Endothelial cell of umbilical vein (primary cell): ENCODE data around the gene APBB1.

Experiments
- CTCF ChIP-seq, 2 donors: IDR thresholded peaks; 1 replicate in 1 of 2; 2 replicates in 1 of 2; pipeline ENCODE4 v1.5.1; 2011; ENCODE audit warnings: low read length in 2 of 2, mild to moderate bottlenecking in 2 of 2, moderate library complexity in 2 of 2, control low read depth in 1 of 2, inconsistent platforms in 1 of 2, low read depth in 1 of 2; ENCODE audit not compliant: insufficient read depth in 1 of 2; ENCODE audit errors: extremely low read depth in 1 of 2
- EZH2 ChIP-seq: IDR thresholded peaks from 2 replicates; pipeline ENCODE4 v1.6.1; 2012; ENCODE audit warnings: borderline replicate concordance, low read depth, mild to moderate bottlenecking, moderate library complexity, low read length, inconsistent platforms; ENCODE audit not compliant: severe bottlenecking
- MAX ChIP-seq: IDR thresholded peaks from 2 replicates; pipeline ENCODE4 v1.6.1; 2011; ENCODE audit not compliant: insufficient read depth, insufficient read length
- MYC ChIP-seq: IDR thresholded peaks from one replicate; pipeline ENCODE4 v1.6.1; 2011; ENCODE audit warnings: mild to moderate bottlenecking, low read depth, low read length
- POLR2A ChIP-seq: IDR thresholded peaks from 2 replicates; pipeline ENCODE4 v1.6.1; 2012; ENCODE audit warnings: low read depth, mild to moderate bottlenecking, control low read depth, low read length
- POLR2AphosphoS5 ChIP-seq: IDR thresholded peaks from 2 replicates; pipeline ENCODE4 v1.6.1; 2012; ENCODE audit warnings: low read depth, mild to moderate bottlenecking, control low read depth, low read length, moderate library complexity; ENCODE audit not compliant: insufficient read depth

- TF ChIP-seq MAX (no peak), POLR2A (no peak), POLR2AphosphoS5 (no peak), EZH2 (no peak), CTCF (IDR thresholded peaks at IDR 0.05; ENCODE audit: extremely low read depth in 1 of 2, insufficient read depth in 1 of 2, low read depth in 1 of 2, low read length in 2 of 2) (no peak), MYC (no peak)
Observed at GRCh38 chr11:6442441-6442840, 23.5 kb upstream of the APBB1 start.
